Activated CD8-positive, alpha-beta memory T cell treated with anti-CD3 and anti-CD28 coated beads for 48 hours (primary cell): Measurements from ENCODE around the gene RPL13.
"Not testable (repeated sequence)": the region's sequence is repeated elsewhere in the genome, so short reads cannot be mapped to it uniquely, and the experiment has no call there.

Experiments used
- DNase-seq, 3 experiments: peaks; one replicate each; pipeline ENCODE4 v3.0.0-alpha.2; 2020; ENCODE audit warnings: low read depth in 2 of 3, low spot score in 2 of 3

The RPL13 gene

DNA sequence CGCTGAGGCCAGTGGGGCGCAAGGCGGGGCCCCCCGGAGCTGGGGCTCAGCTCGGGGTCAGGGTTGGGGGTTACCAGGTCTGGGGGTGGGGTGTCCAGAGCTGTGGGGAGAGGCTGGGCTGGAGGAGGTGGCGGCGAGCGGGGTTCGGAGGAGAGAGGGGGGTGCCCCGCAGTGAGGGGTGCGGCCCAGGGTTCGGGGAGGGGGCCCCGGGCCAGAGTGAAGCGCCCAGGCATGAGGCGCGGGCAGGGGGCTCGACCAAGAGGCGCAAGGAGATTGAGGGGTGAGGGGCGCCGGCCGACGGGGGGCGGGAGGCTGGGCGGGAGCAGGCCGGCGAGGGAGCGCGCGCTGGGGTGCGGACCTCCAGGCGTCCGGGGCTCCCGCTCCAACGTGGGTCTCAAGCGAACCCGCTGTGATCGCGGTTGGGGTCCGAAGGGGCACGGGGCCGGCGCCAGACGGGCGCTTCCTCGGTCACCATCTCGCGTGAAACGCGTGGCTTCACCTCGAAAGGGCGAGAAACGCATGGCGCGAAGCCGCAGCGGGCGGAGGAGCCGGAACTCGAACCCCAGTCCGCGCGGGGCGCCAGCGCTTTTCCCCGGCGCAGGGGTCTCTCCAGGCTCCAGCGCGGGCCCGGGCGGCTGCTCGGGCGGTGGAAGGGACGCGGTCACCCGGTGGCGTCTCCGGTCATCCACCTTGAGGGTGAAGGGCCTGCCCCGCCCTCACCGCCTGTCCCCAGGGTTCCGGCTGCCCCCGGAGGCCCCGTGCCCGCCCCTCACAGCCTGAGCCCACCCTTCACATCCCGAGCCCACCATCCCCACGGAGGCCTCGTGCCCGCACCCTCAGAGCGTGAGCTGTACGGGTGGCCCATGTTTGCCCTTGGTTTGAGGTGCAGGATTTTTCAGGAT, 15.9 kb downstream of the RPL13 start:
- no peak for DNase-seq

DNA sequence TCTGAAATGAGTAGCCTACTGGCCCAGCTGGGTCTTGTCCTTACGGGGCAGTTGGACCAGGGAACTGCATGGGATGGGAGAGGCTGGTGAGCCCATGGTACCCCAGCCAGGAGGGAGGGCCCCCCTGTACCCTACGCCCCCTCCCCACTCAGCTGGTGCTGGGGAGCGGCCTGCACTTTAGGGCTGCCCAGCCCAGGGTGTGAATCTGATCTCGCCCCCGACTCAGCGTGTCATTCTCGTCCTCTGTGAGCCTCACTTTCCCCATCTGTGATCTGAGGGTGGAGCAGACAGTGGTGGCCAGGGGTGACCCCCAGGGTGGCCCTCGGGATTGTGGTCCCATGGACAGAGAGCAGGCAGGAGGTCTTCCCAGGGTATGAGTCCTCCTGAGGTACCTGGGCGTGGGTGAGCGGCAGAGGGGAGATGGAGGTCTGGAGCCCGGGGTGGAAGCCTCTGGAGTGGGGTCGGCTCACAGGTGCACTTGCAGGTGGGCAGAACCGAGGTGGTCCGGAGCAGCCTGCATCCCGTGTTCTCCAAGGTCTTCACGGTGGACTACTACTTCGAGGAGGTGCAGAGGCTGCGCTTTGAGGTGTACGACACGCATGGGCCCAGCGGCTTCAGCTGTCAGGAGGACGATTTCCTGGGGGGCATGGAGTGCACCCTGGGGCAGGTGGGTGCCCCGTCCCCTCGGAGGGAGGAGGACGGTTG, 16.7 kb downstream of the RPL13 start:
- DNase-seq: no peak

GRCh38 chr16:89579351-89579750, 18.9 kb downstream of the RPL13 start:
- DNase-seq: no peak

GRCh38 chr16:89581045-89581695, 20.7 kb downstream of the RPL13 start:
- no peak for DNase-seq

GRCh38 chr16:89581861-89582563, 21.5 kb downstream of the RPL13 start:
- no peak for DNase-seq

DNA sequence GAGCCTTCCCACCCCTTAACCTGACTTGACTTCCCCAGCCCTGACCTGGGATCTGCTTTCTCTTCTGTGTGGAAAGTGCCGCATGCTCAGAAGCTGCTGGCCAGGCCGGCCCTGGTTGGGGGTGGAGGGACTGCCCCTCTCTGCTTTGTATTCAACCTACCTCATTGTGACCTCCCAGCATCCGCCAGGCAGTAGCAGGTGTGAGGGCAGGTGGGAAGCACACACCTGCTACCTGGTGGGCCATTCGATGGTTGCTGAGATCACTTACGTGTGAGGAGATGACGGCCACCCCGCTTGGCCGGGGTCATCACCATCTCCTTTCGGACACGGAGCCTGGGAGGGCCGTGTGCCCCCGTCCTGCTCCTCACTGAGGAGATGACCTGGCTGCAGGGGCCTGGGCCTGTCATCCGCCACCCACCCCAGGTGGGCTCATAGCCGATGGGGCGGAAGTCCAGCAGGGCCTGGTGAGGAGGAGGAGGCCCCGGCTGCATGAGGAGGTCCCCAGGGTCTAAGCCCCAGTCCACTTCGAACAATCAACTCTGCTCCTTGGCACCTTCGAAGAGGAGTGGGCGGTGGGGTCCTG, 22.2 kb downstream of the RPL13 start:
- no peak for DNase-seq

DNA sequence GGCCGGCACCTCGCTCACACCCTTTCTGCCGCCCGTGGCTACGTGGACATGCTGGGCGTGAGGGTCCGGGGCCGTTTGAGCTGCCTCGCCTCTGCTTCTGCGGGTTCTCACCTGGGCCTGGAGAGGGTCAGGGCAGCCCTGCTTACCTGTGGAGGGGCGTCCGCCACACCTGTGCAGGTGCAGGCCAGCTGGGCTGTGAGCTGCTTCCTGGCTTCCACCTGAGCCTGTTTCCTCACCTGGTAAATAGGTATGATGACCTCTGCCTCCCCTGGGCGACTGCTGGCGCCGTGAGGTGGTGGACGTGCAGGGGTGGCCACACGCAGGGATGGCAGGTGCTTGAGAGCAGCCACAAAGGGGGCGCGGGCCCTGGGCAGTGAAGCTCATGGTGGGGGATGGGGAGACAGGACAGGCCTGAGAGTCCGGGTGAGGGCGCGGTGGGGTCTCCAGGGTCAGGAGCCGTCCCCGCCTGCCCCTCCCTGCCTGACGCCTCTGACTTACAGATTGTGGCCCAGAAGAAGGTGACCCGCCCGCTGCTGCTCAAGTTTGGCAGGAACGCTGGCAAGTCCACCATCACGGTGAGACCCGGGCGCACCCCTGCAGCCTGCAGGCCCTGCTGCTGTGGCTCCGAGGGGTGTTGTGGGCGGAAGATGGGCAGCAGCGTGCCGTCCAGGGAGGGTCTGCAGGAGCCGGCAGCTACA, 22.9 kb downstream of the RPL13 start:
- no peak for DNase-seq

- DNase-seq: no peak
Measured at GRCh38 chr16:89583895-89584644, 23.6 kb downstream of the RPL13 start.

DNA sequence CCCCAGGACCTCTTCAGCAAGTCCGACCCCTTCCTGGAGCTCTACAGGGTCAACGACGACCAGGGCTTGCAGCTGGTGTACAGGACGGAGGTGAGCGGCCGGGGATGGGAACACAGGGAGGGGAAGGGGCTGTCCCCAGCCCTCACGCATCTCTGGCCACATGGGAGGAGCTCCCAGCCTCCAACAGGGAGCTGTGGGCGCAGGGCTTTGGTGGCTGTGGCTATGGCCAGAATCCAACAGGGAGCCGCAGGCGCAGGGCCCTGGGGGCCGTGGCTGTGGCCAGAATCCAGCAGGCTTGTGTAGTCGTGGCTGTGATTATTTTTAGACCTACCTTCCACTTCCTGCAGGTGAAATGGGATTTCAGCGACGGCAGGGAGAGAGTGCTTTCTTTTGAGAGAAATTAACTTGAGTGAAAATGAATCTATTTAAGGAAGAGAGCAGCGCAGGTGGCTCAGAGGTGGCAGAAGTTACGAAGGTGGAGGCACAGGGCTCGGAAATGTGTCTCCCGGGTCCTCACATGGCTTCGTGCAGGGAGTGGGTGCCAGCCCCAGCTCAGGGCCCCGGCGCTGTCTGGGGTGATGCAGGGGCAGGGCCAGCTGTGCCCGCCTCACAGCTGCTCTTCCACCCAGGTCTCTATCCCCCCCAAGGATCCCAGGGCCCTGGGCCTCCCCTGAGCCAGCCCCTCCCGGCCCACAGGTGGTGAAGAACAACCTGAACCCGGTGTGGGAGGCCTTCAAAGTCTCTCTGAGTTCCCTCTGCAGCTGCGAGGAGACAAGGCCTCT, 24.5 kb downstream of the RPL13 start:
- no peak for DNase-seq

GRCh38 chr16:89586218-89586617, 25.7 kb downstream of the RPL13 start:
- DNase-seq: no peak

DNA sequence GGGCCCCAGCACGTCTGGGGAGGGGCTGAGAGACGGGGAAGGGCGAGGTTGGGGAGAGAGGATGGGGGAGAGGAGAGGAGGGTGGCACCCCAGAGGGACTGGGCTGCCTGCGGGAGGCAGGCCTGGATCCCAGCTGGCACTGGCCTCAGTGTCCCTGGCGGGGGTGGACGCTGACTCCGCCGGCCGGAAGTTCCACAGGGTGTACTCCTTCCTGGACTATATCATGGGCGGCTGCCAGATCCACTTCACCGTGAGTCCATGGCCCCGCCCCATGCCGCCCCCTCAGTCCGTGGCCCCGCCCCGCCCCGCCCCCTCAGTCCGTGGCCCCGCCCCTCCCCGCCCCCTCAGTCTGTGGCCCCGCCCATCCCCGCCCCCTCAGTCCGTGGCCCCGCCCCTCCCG, 26.4 kb downstream of the RPL13 start:
- DNase-seq: no peak

DNA sequence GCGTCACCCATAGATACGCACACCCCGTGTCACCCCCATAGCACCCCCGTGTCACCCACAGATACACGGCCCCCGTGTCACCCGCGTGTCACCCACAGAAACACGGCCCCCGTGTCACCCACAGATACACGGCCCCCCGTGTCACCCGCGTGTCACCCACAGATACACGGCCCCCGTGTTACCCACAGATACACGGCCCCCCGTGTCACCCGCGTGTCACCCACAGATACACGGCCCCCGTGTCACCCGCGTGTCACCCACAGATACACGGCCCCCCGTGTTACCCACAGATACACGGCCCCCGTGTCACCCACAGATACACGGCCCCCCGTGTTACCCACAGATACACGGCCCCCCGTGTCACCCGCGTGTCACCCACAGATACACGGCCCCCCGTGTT, 27.2 kb downstream of the RPL13 start:
- not testable (repeated sequence) for DNase-seq

- DNase-seq: no peak
Measured at GRCh38 chr16:89588413-89589109, 28.1 kb downstream of the RPL13 start.

DNA sequence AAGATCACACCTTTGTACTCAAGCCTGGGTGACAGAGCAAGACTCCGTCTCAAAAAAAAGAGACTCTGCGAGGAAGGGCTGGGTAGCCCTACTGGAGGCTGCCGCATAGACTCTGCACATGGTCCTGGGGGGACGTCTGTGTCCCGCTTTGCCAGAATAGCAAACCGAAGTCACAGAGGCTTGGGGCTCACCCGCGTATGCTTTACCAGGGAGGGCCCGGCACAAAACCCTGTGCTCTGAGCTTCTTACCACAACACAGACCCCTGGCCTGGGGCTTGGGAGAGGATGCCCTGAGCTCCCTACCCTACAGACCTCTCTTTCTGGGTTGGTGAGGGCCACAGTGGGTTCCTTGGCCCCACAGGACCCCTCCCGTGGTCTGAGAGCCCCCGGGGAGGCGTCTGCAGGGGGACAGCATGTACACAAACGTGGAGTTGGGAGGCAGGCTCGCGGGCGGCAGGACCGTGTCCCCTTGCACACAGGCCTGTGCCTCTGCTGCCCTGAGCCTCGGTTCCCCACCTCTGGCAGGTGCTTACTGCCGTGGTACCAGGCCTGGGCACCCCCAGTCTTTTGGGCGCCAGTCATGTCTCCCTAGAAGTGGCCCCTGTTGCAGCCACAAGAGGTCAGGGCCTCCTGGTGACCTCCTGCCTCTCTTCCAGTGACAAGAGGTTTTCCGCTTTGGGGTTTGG, 28.9 kb downstream of the RPL13 start:
- no peak for DNase-seq

GRCh38 chr16:89593841-89594240, 33.4 kb downstream of the RPL13 start:
- no peak for DNase-seq

DNA sequence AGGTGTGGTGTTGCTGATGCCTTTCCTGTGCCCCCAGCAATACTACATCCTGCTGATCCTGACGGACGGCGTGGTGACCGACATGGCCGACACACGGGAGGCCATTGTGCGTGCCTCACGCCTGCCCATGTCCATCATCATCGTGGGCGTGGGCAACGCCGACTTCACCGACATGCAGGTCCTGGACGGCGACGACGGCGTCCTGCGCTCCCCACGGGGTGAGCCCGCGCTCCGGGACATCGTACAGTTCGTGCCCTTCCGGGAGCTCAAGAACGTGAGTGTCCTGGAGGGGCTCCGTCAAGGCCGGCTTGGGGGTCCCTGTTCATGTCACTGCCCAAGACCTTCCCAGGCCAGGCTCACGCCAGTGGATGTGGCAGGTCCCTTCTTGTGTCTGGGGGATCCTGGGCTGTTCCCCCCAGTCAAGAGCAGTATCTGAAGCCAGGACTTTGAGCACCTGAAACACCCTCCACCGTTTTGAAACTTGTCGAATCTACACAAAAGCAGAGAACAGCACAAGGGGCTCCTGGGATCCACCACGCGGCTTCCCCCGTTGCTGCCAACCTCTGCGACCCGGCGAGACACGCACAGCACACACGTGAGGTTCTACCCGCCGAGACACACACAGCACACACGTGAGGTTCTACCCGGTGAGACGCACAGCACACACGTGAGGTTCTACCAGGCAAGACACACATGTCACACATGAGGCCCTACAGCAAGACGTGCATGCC, 35.0 kb downstream of the RPL13 start:
- DNase-seq: no peak

DNA sequence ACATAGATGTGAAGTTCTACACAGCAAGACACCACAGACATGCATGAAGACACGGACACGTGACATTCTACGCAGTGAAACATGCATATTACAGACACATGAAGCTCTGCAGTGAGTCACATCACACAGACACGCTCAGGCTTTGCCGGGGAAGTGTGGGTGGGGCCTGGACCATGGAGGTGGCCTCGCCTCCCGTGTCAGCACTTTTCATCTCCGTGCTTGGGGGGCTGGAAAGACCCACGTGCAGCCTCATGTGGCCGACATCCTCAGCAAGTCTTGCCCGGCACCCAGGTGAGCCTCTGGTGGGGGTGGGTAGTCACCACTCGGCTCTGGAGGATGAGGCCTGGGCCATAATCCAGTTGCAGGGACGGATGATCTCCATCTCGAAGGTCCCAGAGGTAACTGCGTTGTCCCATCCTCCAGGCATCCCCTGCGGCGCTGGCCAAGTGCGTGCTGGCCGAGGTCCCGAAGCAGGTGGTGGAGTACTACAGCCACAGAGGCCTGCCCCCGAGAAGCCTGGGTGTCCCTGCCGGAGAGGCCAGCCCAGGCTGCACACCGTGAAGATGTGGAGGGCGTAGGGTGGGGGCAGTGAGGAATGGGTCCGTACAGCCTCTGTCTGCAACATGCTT, 35.7 kb downstream of the RPL13 start:
- no peak for DNase-seq
